ENCODE results near the gene GEN1.

Gene GEN1

GRCh38 chr2:17717666-17718065 is 36.3 kb upstream of the GEN1 start:
- Histone ChIP-seq H3K9ac (ENCODE audit: low read length) (no peak overlapping the region), H2AFZ (ENCODE audit: low read depth, low read length, severe bottlenecking) (no peak overlapping the region), H3K27ac (ENCODE audit: low read depth, low read length) (no peak overlapping the region), H3K4me2 (ENCODE audit: low read depth, low read length, poor library complexity, severe bottlenecking) (no peak overlapping the region), H3K27me3 (ENCODE audit: low read length) (no peaks in the 10 kb centered on the region), H4K20me1 (ENCODE audit: low read depth, low read length) (no peaks in the 10 kb centered on the region), H3K79me2 (ENCODE audit: insufficient read depth, low read length) (no peaks in the 10 kb centered on the region), H3K4me3 (ENCODE audit: insufficient read depth, low read length, poor library complexity, severe bottlenecking) (no peak overlapping the region), H3K9me3 (ENCODE audit: insufficient read depth, low read length) (no peaks in the 10 kb centered on the region), H3K9me2 (replicated peaks; ENCODE audit: insufficient read depth, low read length) (no peaks in the 10 kb centered on the region), H3F3A (ENCODE audit: insufficient read depth) (peaks cover 11% of the 10 kb centered on the region; the same call in 1 of the 2 replicates), H3K36me3 (ENCODE audit: low read length) (peaks cover 57% of the 10 kb centered on the region)
- TF ChIP-seq CTCF (IDR thresholded peaks at IDR 0.05; ENCODE audit: insufficient read depth, low read length, poor library complexity, severe bottlenecking) (no peak), EZH2phosphoT487 (conservative IDR thresholded peaks at IDR 0.05; ENCODE audit: low read length) (no peak)

GRCh38 chr2:17718689-17719088 is 35.2 kb upstream of the GEN1 start:
- Histone ChIP-seq H3K4me3 (ENCODE audit: insufficient read depth, low read length, poor library complexity, severe bottlenecking) (no peak overlapping the region), H3K4me2 (ENCODE audit: low read depth, low read length, poor library complexity, severe bottlenecking) (no peak overlapping the region), H3K79me2 (ENCODE audit: insufficient read depth, low read length) (no peaks in the 10 kb centered on the region), H3K27ac (ENCODE audit: low read depth, low read length) (no peak overlapping the region), H3K9me2 (replicated peaks; ENCODE audit: insufficient read depth, low read length) (no peaks in the 10 kb centered on the region), H3K9me3 (ENCODE audit: insufficient read depth, low read length) (no peaks in the 10 kb centered on the region), H3K27me3 (ENCODE audit: low read length) (no peaks in the 10 kb centered on the region), H2AFZ (ENCODE audit: low read depth, low read length, severe bottlenecking) (no peak overlapping the region), H3F3A (ENCODE audit: insufficient read depth) (peaks cover 11% of the 10 kb centered on the region; the same call in 1 of the 2 replicates), H3K9ac (ENCODE audit: low read length) (no peak overlapping the region), H4K20me1 (ENCODE audit: low read depth, low read length) (no peaks in the 10 kb centered on the region), H3K36me3 (ENCODE audit: low read length) (peaks cover 56% of the 10 kb centered on the region)
- TF ChIP-seq EZH2phosphoT487 (conservative IDR thresholded peaks at IDR 0.05; ENCODE audit: low read length) (no peak), CTCF (IDR thresholded peaks at IDR 0.05; ENCODE audit: insufficient read depth, low read length, poor library complexity, severe bottlenecking) (no peak)

- no peak overlapping the region for H3K27ac ChIP-seq (ENCODE audit: low read depth, low read length)
- no peak overlapping the region for H3K4me2 ChIP-seq (ENCODE audit: low read depth, low read length, poor library complexity, severe bottlenecking)
- no peaks in the 10 kb centered on the region for H3K9me2 ChIP-seq (replicated peaks; ENCODE audit: insufficient read depth, low read length)
- H3K79me2 ChIP-seq (ENCODE audit: insufficient read depth, low read length) = no peaks in the 10 kb centered on the region
- H3K4me3 ChIP-seq (ENCODE audit: insufficient read depth, low read length, poor library complexity, severe bottlenecking) = no peak overlapping the region
- TF ChIP-seq EZH2phosphoT487 (conservative IDR thresholded peaks at IDR 0.05; ENCODE audit: low read length) (no peak), CTCF (IDR thresholded peaks at IDR 0.05; ENCODE audit: insufficient read depth, low read length, poor library complexity, severe bottlenecking) (peak; percentile 55)
- H3F3A ChIP-seq (ENCODE audit: insufficient read depth) = peaks cover 11% of the 10 kb centered on the region; the same call in 1 of the 2 replicates
- no peaks in the 10 kb centered on the region for H3K27me3 ChIP-seq (ENCODE audit: low read length)
- no peak overlapping the region for H2AFZ ChIP-seq (ENCODE audit: low read depth, low read length, severe bottlenecking)
- H3K9ac ChIP-seq (ENCODE audit: low read length) = no peak overlapping the region
- H3K9me3 ChIP-seq (ENCODE audit: insufficient read depth, low read length) = no peaks in the 10 kb centered on the region
- H4K20me1 ChIP-seq (ENCODE audit: low read depth, low read length) = no peaks in the 10 kb centered on the region
- H3K36me3 ChIP-seq (ENCODE audit: low read length) = peaks cover 60% of the 10 kb centered on the region
Observed at GRCh38 chr2:17719562-17720371, 34.2 kb upstream of the GEN1 start.
